GM12875 (cell line): ENCODE data around the gene PAIP2.

Experiments used
- H3K4me3 ChIP-seq: one replicate; pipeline ENCODE4 v1.5.1; 2011; ENCODE audit warnings: low read depth, low read length, control low read depth
- TF ChIP-seq, protein P1 (sequence below): IDR thresholded peaks from 2 replicates; pipeline ENCODE4 v1.5.1; 2011; ENCODE audit warnings: low read depth, mild to moderate bottlenecking, control low read depth, inconsistent platforms, low read length, moderate library complexity, borderline replicate concordance; ENCODE audit not compliant: insufficient read depth

Gene PAIP2

GRCh38 chr5:139296862-139297326 is 44.8 kb upstream of the PAIP2 start:
- no peak overlapping the region for H3K4me3 ChIP-seq
- TF ChIP-seq, protein P1, sequence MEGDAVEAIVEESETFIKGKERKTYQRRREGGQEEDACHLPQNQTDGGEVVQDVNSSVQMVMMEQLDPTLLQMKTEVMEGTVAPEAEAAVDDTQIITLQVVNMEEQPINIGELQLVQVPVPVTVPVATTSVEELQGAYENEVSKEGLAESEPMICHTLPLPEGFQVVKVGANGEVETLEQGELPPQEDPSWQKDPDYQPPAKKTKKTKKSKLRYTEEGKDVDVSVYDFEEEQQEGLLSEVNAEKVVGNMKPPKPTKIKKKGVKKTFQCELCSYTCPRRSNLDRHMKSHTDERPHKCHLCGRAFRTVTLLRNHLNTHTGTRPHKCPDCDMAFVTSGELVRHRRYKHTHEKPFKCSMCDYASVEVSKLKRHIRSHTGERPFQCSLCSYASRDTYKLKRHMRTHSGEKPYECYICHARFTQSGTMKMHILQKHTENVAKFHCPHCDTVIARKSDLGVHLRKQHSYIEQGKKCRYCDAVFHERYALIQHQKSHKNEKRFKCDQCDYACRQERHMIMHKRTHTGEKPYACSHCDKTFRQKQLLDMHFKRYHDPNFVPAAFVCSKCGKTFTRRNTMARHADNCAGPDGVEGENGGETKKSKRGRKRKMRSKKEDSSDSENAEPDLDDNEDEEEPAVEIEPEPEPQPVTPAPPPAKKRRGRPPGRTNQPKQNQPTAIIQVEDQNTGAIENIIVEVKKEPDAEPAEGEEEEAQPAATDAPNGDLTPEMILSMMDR = no peak

- TF ChIP-seq, protein P1 = no peak
- no peak overlapping the region for H3K4me3 ChIP-seq
Observed at GRCh38 chr5:139297439-139298133, 44.1 kb upstream of the PAIP2 start.

DNA sequence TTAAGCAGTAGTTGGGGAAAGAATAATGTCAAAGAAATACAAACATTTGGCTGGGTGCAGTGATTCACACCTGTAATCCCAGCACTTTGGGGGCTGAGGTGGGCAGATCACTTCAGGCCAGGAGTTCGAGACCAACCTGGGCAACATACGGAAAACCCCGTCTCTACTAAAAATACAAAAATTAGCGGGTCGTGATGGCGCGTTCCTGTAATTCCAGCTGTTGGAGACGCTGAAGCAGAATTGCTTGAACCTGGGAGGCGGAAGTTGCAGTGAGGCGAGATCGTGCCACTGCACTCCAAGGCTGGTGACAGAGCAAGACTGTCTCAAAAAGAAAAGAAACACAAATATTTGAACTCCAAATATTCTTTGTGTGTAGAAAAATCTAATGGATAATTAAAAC is 43.4 kb upstream of the PAIP2 start:
- no peak overlapping the region for H3K4me3 ChIP-seq

GRCh38 chr5:139299486-139299885 is 42.2 kb upstream of the PAIP2 start:
- no peak overlapping the region for H3K4me3 ChIP-seq
- TF ChIP-seq, protein P1 = no peak

More for the DNA sequence above, 43.4 kb upstream of the PAIP2 start:
- TF ChIP-seq, protein P1 = no peak

DNA sequence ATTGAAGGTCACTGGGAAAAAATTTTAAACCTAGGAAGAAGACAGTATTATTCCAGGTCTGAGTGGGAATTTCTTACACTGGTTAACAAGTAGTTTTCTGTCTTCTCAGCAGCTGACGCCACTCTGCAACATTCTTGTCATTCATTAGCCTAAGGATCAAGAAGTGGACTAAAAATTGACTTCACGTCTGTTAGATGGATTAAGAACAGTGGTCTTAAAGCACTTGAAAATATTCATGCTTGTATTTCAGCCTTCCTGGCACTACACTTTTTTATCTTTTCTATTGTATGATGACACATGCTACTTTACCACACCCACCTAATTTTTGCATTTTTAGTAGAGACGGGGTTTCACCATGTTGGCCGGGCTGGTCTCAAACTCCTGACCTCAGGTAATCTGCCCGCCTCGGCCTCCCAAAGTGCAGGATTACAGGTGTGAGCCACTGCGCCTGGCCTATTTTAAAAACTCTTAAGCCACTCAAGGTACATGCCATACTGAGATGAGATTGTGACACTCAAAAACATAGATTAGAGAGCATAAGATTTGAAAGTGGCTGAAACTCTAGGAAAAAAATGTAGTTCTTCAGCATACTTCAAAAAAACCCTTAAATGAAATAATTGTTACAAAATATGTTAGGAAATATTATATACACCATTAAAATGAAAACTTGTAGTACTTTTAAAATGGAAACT is 39.7 kb upstream of the PAIP2 start:
- TF ChIP-seq, protein P1 = no peak

GRCh38 chr5:139304391-139305324 is 37.0 kb upstream of the PAIP2 start:
- TF ChIP-seq, protein P1 = no peak
- H3K4me3 ChIP-seq = no peak overlapping the region

More for the DNA sequence above, 39.7 kb upstream of the PAIP2 start:
- H3K4me3 ChIP-seq = no peak overlapping the region
